GM23338 (cell line): ENCODE results near the gene SDHD. TPM values are rescaled to one million over a fixed set of nuclear protein-coding genes. Genes with fewer than 3 reads are reported as not detected.
"Not testable (repeated sequence)": the region's sequence is repeated elsewhere in the genome, so short reads cannot be mapped to it uniquely, and the experiment has no call there.

Experiments
- ATAC-seq: fragments of 200-7000 bp; cut with Tn5 transposase; 3 replicates; pipeline ENCODE4 v1.9.1; 2020
- DNase-seq: peaks from one replicate; pipeline ENCODE4 v3.0.0-alpha.2; 2015; ENCODE audit warnings: low spot score
- H2AFZ ChIP-seq: fragments of 200-600 bp; sonication (generic); 2 replicates; pipeline ENCODE4 v1.8.0; 2016; ENCODE audit warnings: antibody characterized with exemption, mild to moderate bottlenecking, moderate library complexity
- H3F3A ChIP-seq: fragments of 200-600 bp; sonication (generic); replicated peaks from 2 replicates; pipeline ENCODE4 v1.8.0; 2017; ENCODE audit warnings: antibody characterized with exemption, mixed run types, low read depth
- H3K27ac ChIP-seq: fragments of 200-600 bp; sonication (generic); 2 replicates; pipeline ENCODE4 v1.6.1; 2016; ENCODE audit warnings: low read depth
- H3K27me3 ChIP-seq: fragments of 200-600 bp; sonication (generic); 2 replicates; pipeline ENCODE4 v1.8.0; 2016; ENCODE audit warnings: mild to moderate bottlenecking, mixed run types, moderate library complexity; ENCODE audit not compliant: insufficient read depth
- H3K36me3 ChIP-seq: fragments of 200-600 bp; sonication (generic); 2 replicates; pipeline ENCODE4 v1.8.0; 2016; ENCODE audit warnings: mild to moderate bottlenecking; ENCODE audit not compliant: insufficient read depth
- H3K4me1 ChIP-seq: fragments of 200-600 bp; sonication (generic); 2 replicates; pipeline ENCODE4 v1.8.0; 2016; ENCODE audit warnings: mild to moderate bottlenecking, moderate library complexity; ENCODE audit not compliant: insufficient read depth
- H3K4me2 ChIP-seq: fragments of 200-600 bp; sonication (generic); 2 replicates; pipeline ENCODE4 v1.7.1; 2017; ENCODE audit warnings: mixed run types
- H3K4me3 ChIP-seq: fragments of 200-600 bp; sonication (generic); 2 replicates; pipeline ENCODE4 v1.6.1; 2016; ENCODE audit warnings: mixed run types
- H3K79me2 ChIP-seq: fragments of 200-600 bp; sonication (generic); replicated peaks from 2 replicates; pipeline ENCODE4 v1.8.0; 2017; ENCODE audit warnings: mild to moderate bottlenecking; ENCODE audit not compliant: insufficient read depth
- H3K9me2 ChIP-seq: fragments of 200-600 bp; sonication (generic); 2 replicates; pipeline ENCODE4 v1.8.0; 2017; ENCODE audit not compliant: insufficient read depth
- H4K20me1 ChIP-seq: fragments of 200-600 bp; sonication (generic); replicated peaks from 2 replicates; pipeline ENCODE4 v1.8.0; 2017; ENCODE audit warnings: mild to moderate bottlenecking; ENCODE audit not compliant: insufficient read depth
- H3K27ac Mint-ChIP-seq: 2 replicates; pipeline ENCODE4 v1.8.0; 2020; ENCODE audit warnings: inconsistent platforms, mild to moderate bottlenecking, moderate library complexity, mixed read lengths
- H3K27me3 Mint-ChIP-seq: 3 replicates; pipeline ENCODE4 v1.8.0; 2022; ENCODE audit warnings: low read depth, mild to moderate bottlenecking, moderate library complexity, mixed read lengths, inconsistent platforms; ENCODE audit not compliant: insufficient read depth, poor library complexity
- H3K36me3 Mint-ChIP-seq: 3 replicates; pipeline ENCODE4 v1.8.0; 2021; ENCODE audit warnings: low read depth, mild to moderate bottlenecking, inconsistent platforms, moderate library complexity, mixed read lengths
- H3K4me1 Mint-ChIP-seq: 3 replicates; pipeline ENCODE4 v1.8.0; 2020; ENCODE audit warnings: mild to moderate bottlenecking, inconsistent platforms, mixed read lengths
- H3K4me3 Mint-ChIP-seq: 3 replicates; pipeline ENCODE4 v1.8.0; 2021; ENCODE audit warnings: moderate library complexity, mild to moderate bottlenecking, inconsistent platforms, mixed read lengths
- H3K9me3 Mint-ChIP-seq: 3 replicates; pipeline ENCODE4 v1.8.0; 2020; ENCODE audit warnings: moderate library complexity, mild to moderate bottlenecking, inconsistent platforms, mixed read lengths
- CREB1 ChIP-seq: fragments of 250-450 bp; sonication (Bioruptor Pico); IDR thresholded peaks from 2 replicates; pipeline ENCODE4 v1.5.0; 2020; ENCODE audit warnings: low read depth, mild to moderate bottlenecking, moderate library complexity
- POLR2AphosphoS5 ChIP-seq: IDR thresholded peaks from 2 replicates; pipeline ENCODE4 v1.6.1; 2016; ENCODE audit warnings: antibody characterized with exemption, low read depth
- STAT1 ChIP-seq: IDR thresholded peaks from one replicate; pipeline ENCODE4 v1.6.1; 2016; ENCODE audit warnings: antibody characterized with exemption; ENCODE audit not compliant: unreplicated experiment
- ZNF114 ChIP-seq: fragments of 250-450 bp; sonication (Bioruptor Pico); IDR thresholded peaks from 2 replicates; pipeline ENCODE4 v1.5.0; 2020; ENCODE audit warnings: mild to moderate bottlenecking, moderate library complexity
- ZNF331 ChIP-seq: fragments of 250-450 bp; sonication (Bioruptor Pico); IDR thresholded peaks from 2 replicates; pipeline ENCODE4 v1.5.0; 2020; ENCODE audit warnings: low read depth, mild to moderate bottlenecking, moderate library complexity
- polyA plus RNA-seq: library from polyadenylated mRNA; unstranded; fragments of >200 nt; fragmentation: Nextera tagmentation; extraction: Ambion mirVana; gene quantifications from 2 replicates; pipeline ENCODE4 v1.2.1, GENCODE V29; 2016
- total RNA-seq: library from RNA; depleted of rRNA; stranded (reverse); fragments of >200 nt; shearing (Covaris generic); gene quantifications from 2 replicates; pipeline ENCODE4 v1.2.3, GENCODE V29; 2014
- TF ChIP-seq, protein P1 (sequence below): fragments of 250-450 bp; sonication (Bioruptor Pico); IDR thresholded peaks from 2 replicates; pipeline ENCODE4 v1.5.0; 2020; ENCODE audit warnings: mild to moderate bottlenecking, moderate library complexity
- TF ChIP-seq, protein P2 (sequence below), 2 experiments: fragments of 200-600 bp in 1 of 2; sonication (generic) in 1 of 2; conservative IDR thresholded peaks; 2 replicates each; pipeline versions ENCODE4 v1.5.1 to v1.6.1; 2016 to 2017; ENCODE audit warnings: antibody characterized with exemption in 2 of 2, low read depth in 2 of 2, mild to moderate bottlenecking in 2 of 2, moderate library complexity in 1 of 2

SDHD gene
- total and polyA plus RNA-seq, 2 experiments from 2014 or later = 157 to 163 TPM

DNA sequence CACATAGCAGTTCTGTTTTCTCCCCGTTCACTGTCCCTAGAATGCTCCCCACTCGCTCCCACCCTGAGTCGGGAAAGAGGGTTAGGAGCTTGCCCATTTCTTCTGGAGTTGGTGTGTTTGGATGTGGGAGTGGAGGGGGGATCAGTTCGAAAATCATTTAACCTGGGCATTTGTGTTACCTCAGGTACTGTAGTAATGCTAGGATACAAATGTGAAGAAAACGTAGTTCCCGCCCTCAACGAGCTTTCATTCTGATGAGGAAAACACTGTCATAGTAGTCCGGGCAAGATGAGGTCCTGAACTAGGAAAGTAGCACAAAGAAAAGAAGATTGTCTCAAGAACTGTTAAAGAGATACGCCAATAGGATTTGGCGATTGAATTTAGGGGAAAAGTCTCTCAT is 539 bp downstream of the SDHD start (continued):
- TF ChIP-seq, protein P1, sequence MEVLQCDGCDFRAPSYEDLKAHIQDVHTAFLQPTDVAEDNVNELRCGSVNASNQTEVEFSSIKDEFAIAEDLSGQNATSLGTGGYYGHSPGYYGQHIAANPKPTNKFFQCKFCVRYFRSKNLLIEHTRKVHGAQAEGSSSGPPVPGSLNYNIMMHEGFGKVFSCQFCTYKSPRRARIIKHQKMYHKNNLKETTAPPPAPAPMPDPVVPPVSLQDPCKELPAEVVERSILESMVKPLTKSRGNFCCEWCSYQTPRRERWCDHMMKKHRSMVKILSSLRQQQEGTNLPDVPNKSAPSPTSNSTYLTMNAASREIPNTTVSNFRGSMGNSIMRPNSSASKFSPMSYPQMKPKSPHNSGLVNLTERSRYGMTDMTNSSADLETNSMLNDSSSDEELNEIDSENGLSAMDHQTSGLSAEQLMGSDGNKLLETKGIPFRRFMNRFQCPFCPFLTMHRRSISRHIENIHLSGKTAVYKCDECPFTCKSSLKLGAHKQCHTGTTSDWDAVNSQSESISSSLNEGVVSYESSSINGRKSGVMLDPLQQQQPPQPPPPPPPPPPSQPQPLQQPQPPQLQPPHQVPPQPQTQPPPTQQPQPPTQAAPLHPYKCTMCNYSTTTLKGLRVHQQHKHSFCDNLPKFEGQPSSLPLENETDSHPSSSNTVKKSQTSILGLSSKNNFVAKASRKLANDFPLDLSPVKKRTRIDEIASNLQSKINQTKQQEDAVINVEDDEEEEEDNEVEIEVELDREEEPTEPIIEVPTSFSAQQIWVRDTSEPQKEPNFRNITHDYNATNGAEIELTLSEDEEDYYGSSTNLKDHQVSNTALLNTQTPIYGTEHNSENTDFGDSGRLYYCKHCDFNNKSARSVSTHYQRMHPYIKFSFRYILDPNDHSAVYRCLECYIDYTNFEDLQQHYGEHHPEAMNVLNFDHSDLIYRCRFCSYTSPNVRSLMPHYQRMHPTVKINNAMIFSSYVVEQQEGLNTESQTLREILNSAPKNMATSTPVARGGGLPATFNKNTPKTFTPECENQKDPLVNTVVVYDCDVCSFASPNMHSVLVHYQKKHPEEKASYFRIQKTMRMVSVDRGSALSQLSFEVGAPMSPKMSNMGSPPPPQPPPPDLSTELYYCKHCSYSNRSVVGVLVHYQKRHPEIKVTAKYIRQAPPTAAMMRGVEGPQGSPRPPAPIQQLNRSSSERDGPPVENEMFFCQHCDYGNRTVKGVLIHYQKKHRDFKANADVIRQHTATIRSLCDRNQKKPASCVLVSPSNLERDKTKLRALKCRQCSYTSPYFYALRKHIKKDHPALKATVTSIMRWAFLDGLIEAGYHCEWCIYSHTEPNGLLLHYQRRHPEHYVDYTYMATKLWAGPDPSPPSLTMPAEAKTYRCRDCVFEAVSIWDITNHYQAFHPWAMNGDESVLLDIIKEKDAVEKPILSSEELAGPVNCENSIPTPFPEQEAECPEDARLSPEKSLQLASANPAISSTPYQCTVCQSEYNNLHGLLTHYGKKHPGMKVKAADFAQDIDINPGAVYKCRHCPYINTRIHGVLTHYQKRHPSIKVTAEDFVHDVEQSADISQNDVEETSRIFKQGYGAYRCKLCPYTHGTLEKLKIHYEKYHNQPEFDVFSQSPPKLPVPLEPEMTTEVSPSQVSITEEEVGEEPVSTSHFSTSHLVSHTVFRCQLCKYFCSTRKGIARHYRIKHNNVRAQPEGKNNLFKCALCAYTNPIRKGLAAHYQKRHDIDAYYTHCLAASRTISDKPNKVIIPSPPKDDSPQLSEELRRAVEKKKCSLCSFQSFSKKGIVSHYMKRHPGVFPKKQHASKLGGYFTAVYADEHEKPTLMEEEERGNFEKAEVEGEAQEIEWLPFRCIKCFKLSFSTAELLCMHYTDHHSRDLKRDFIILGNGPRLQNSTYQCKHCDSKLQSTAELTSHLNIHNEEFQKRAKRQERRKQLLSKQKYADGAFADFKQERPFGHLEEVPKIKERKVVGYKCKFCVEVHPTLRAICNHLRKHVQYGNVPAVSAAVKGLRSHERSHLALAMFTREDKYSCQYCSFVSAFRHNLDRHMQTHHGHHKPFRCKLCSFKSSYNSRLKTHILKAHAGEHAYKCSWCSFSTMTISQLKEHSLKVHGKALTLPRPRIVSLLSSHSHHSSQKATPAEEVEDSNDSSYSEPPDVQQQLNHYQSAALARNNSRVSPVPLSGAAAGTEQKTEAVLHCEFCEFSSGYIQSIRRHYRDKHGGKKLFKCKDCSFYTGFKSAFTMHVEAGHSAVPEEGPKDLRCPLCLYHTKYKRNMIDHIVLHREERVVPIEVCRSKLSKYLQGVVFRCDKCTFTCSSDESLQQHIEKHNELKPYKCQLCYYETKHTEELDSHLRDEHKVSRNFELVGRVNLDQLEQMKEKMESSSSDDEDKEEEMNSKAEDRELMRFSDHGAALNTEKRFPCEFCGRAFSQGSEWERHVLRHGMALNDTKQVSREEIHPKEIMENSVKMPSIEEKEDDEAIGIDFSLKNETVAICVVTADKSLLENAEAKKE (CRISPR knock-in tag) = no peak
- TF ChIP-seq, protein P2, sequence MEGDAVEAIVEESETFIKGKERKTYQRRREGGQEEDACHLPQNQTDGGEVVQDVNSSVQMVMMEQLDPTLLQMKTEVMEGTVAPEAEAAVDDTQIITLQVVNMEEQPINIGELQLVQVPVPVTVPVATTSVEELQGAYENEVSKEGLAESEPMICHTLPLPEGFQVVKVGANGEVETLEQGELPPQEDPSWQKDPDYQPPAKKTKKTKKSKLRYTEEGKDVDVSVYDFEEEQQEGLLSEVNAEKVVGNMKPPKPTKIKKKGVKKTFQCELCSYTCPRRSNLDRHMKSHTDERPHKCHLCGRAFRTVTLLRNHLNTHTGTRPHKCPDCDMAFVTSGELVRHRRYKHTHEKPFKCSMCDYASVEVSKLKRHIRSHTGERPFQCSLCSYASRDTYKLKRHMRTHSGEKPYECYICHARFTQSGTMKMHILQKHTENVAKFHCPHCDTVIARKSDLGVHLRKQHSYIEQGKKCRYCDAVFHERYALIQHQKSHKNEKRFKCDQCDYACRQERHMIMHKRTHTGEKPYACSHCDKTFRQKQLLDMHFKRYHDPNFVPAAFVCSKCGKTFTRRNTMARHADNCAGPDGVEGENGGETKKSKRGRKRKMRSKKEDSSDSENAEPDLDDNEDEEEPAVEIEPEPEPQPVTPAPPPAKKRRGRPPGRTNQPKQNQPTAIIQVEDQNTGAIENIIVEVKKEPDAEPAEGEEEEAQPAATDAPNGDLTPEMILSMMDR (conservative IDR thresholded peaks at IDR 0.05; ENCODE audit: low read depth in 2 of 2) = no peak
- TF ChIP-seq CREB1 (CRISPR knock-in tag) (no peak), ZNF331 (CRISPR knock-in tag) (no peak), ZNF114 (no peak), POLR2AphosphoS5 (no peak), STAT1 (no peak)

DNA sequence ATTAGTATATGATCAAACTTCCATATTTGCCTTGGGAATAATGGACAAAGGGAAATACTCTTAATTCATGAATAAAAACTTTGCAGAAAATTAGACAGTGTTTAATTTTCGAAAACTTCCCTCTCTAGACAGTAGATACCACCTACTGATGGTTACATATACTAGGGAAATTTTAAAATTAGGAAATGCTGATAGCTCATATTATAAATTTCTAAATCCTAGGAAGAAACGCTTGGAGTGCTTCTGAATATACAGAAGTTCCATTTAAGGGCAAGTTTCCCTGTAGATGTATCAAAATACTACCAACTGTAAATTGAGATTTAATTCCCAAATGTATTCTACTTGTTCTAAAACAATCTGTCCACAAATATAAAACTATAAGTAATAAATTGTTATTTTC is 8.6 kb downstream of the SDHD start:
- not testable (repeated sequence) for H4K20me1 ChIP-seq, H3F3A ChIP-seq, H3K27ac Mint-ChIP-seq, H3K27me3 Mint-ChIP-seq, DNase-seq, H3K4me3 ChIP-seq, H3K9me2 ChIP-seq, H3K79me2 ChIP-seq, H3K9me3 Mint-ChIP-seq, H2AFZ ChIP-seq, H3K4me3 Mint-ChIP-seq, H3K4me1 ChIP-seq, H3K27ac ChIP-seq, H3K4me2 ChIP-seq, H3K27me3 ChIP-seq, ATAC-seq, H3K4me1 Mint-ChIP-seq
- peaks cover 28% of the 10 kb centered on the region for H3K36me3 ChIP-seq
- H3K36me3 Mint-ChIP-seq = peaks cover 37% of the 10 kb centered on the region
